ENCODE results near the gene CNNM4.
"Not testable (repeated sequence)": the region's sequence is repeated elsewhere in the genome, so short reads cannot be mapped to it uniquely, and the experiment has no call there.

CNNM4 gene

DNA sequence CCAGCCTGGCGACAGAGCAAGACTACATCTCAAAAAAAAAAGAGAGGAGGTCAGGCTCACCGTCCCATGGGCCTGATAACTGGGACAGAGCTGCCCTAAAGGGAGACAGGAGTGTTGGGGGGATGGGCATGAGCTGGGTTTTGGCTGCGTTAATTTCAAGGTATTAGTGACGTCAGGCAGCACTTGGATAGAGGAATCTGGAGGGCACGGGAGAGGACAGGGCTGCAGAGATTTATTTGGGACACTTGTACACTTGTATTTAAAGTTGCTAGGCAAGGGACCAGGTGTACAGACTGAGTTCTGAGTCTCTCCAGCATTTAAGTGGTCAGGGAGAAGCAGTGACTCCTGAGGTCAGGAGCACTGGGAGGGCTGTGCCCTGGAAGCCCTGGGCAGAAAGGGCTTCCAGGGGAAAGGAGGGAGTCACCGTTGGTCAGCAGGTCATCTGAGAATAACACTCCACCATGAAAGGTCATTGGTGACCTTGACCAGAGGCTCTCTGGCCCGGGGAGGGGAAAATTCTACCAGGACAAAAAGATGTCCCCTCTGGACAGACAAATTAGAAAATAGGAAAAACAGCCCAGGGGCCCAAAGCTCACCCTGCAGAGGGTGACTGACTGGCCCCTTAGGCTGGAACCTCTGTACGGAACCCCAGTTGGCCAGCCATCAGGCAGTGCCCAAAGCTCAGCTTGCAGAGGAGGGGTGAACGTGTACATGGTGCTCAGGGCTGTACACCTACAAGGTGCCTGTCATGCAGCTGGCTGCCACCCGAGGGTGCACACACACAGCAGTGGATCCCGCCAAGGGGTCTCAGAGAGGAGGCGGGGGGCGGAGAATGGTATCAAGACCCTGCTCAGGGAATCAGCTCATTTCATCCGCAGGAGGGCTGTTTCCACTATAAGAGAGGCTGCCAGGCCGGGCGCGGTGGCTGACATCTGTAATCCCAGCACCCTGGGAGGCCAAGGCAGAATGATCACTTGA, 32.4 kb downstream of the CNNM4 start:
- TF ChIP-seq, protein P1, sequence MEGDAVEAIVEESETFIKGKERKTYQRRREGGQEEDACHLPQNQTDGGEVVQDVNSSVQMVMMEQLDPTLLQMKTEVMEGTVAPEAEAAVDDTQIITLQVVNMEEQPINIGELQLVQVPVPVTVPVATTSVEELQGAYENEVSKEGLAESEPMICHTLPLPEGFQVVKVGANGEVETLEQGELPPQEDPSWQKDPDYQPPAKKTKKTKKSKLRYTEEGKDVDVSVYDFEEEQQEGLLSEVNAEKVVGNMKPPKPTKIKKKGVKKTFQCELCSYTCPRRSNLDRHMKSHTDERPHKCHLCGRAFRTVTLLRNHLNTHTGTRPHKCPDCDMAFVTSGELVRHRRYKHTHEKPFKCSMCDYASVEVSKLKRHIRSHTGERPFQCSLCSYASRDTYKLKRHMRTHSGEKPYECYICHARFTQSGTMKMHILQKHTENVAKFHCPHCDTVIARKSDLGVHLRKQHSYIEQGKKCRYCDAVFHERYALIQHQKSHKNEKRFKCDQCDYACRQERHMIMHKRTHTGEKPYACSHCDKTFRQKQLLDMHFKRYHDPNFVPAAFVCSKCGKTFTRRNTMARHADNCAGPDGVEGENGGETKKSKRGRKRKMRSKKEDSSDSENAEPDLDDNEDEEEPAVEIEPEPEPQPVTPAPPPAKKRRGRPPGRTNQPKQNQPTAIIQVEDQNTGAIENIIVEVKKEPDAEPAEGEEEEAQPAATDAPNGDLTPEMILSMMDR (IDR thresholded peaks at IDR 0.05): no peak
- Histone ChIP-seq H3K27ac (no peak overlapping the region), H3K4me3 (no peak overlapping the region)
- DNase-seq (ENCODE audit: low spot score): no peak

DNA sequence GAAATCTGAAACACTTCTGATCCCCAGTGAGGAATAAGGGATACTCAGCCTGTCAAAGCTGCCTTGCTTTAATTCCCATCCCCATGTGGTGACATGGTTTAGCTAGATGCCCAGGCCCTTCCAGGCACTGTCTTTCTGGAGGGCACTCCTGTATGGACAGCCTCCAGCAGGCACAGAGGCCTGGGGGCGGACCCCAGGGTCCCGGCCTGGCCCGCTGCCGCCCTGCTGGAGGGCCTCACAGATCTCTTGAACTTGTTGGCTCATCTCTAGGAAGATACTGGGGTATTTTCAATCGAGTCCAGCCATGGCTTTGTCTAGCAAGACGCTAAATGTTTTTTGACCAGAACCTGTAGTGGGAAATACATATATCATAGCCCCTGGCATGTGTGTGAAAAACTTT, 34.4 kb downstream of the CNNM4 start:
- H3K4me3 ChIP-seq: no peak overlapping the region
- TF ChIP-seq, protein P1 (IDR thresholded peaks at IDR 0.05): no peak
- H3K27ac ChIP-seq: no peak overlapping the region
- DNase-seq (ENCODE audit: low spot score): no peak

GRCh38 chr2:96796497-96796896, 35.8 kb downstream of the CNNM4 start:
- H3K4me3 ChIP-seq; DNase-seq (ENCODE audit: low spot score): not testable (repeated sequence)

GRCh38 chr2:96797066-96797625, 36.4 kb downstream of the CNNM4 start:
- DNase-seq (ENCODE audit: low spot score): no peak
- TF ChIP-seq, protein P1 (IDR thresholded peaks at IDR 0.05): no peak

More at GRCh38 chr2:96796497-96796896, 35.8 kb downstream of the CNNM4 start:
- H3K27ac ChIP-seq: not testable (repeated sequence)

DNA sequence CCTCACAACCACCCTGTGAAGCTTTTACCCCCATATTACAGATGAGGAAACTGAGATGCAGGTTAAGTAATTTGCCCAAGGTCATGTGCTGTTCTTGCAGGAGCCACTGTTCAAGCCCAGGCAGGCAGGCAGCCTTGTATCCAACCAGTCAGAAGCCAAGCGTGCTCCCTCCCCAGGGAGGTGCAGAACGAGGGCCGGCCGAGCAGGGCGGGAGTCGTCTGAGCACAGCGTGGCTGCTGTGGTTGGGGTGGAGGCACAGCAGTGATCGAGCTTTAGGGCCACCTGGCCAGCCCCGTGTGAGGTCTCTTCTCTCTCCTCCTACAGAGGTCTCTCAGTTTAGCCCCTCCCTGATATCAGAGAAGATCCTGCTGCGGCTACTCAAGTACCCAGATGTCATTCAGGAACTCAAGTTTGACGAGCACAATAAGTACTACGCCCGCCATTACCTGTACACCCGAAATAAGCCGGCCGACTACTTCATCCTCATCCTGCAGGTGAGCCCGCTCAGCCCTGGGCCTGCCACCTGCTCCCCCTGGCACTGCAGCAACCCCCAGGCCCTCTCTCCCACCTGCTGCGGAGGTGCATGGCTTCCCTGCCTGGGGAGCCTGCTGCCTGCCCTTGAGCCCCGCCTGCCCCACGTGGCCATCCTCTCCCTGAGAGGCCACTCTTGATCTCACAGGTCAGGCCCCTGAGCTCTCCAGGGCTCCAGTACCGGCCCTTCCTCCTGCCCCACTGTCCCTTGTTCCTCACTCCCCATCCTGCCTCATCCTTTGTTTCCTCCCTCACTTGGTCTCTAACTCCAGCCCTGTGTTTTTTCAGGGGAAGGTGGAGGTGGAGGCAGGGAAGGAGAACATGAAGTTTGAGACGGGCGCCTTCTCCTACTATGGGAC, 38.3 kb downstream of the CNNM4 start:
- TF ChIP-seq, protein P1 (IDR thresholded peaks at IDR 0.05): no peak
- no peak overlapping the region for H3K27ac ChIP-seq
- H3K4me3 ChIP-seq: no peak overlapping the region
- no peak for DNase-seq (ENCODE audit: low spot score)

More at GRCh38 chr2:96797066-96797625, 36.4 kb downstream of the CNNM4 start:
- no peak overlapping the region for H3K27ac ChIP-seq
- H3K4me3 ChIP-seq: no peak overlapping the region

DNA sequence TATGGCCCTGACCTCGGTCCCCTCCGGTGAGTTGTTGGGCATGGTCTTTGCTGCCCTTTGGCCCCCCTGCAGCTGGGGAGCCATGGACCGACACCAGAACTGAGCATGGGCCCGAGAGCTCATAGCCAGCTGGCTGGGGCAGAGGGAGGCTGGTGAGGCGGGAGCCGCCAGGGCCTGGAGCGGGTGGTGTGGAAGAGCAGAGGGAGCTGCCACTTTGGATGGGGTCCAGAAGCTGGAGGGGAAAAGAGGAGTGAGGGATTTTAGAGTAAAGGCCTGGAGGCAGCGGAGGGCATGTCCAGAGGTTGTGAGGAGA, 38.9 kb downstream of the CNNM4 start:
- no peak overlapping the region for H3K4me3 ChIP-seq
- TF ChIP-seq, protein P1 (IDR thresholded peaks at IDR 0.05): no peak
- H3K27ac ChIP-seq: no peak overlapping the region
- no peak for DNase-seq (ENCODE audit: low spot score)
